Neural cell (in vitro differentiated cells): ENCODE measurements around the gene SLC7A1. TPM values are rescaled to one million over a fixed set of nuclear protein-coding genes. Genes with fewer than 3 reads are reported as not detected.

Source experiments
- H2AFZ ChIP-seq: fragments of 200-600, 300-800 bp; sonication (generic), shearing (Covaris generic); 2 replicates; pipeline ENCODE4 v1.6.0; 2014; ENCODE audit warnings: low read depth, mild to moderate bottlenecking, antibody characterized with exemption, low read length, moderate library complexity
- H3F3A ChIP-seq: fragments of 200-600 bp; shearing (Covaris generic); 2 replicates; pipeline ENCODE4 v1.6.1; 2016; ENCODE audit warnings: mild to moderate bottlenecking, moderate library complexity, mixed read lengths, antibody characterized with exemption, low read length; ENCODE audit not compliant: insufficient read depth, poor library complexity, severe bottlenecking
- H3K27ac ChIP-seq: fragments of 200-600, 300-800 bp; sonication (generic), shearing (Covaris generic); 2 replicates; pipeline ENCODE4 v1.5.1; 2014; ENCODE audit warnings: mild to moderate bottlenecking, low read length, moderate library complexity
- H3K27me3 ChIP-seq: fragments of 300-800, 200-600 bp; sonication (generic), shearing (Covaris generic); 2 replicates; pipeline ENCODE4 v1.6.0; 2014; ENCODE audit warnings: mild to moderate bottlenecking, low read depth, low read length, moderate library complexity; ENCODE audit not compliant: insufficient read depth
- H3K36me3 ChIP-seq: fragments of 300-800, 200-600 bp; sonication (generic), shearing (Covaris generic); 2 replicates; pipeline ENCODE4 v1.5.1; 2014; ENCODE audit warnings: mild to moderate bottlenecking, antibody characterized with exemption, low read length, moderate library complexity; ENCODE audit not compliant: insufficient read depth
- H3K4me2 ChIP-seq: fragments of 300-800, 200-600 bp; sonication (generic), shearing (Covaris generic); 2 replicates; pipeline ENCODE4 v1.6.0; 2014; ENCODE audit warnings: mild to moderate bottlenecking, low read length
- H3K4me3 ChIP-seq: fragments of 300-800, 200-600 bp; sonication (generic), shearing (Covaris generic); 2 replicates; pipeline ENCODE4 v1.5.1; 2014; ENCODE audit warnings: mild to moderate bottlenecking, low read length, moderate library complexity
- H3K79me2 ChIP-seq: fragments of 200-600 bp; shearing (Covaris generic); replicated peaks from 2 replicates; pipeline ENCODE4 v1.6.0; 2014; ENCODE audit warnings: mild to moderate bottlenecking, low read length, moderate library complexity; ENCODE audit not compliant: insufficient read depth
- H3K9ac ChIP-seq: fragments of 300-800, 200-600 bp; sonication (generic), shearing (Covaris generic); 2 replicates; pipeline ENCODE4 v1.6.1; 2016; ENCODE audit warnings: mild to moderate bottlenecking, low read length, mixed read lengths
- H3K9me2 ChIP-seq: fragments of 200-600 bp; shearing (Covaris generic); 2 replicates; pipeline ENCODE4 v1.6.1; 2016; ENCODE audit warnings: mild to moderate bottlenecking, low read length, mixed read lengths; ENCODE audit not compliant: insufficient read depth
- H3K9me3 ChIP-seq: fragments of 200-600, 300-800 bp; sonication (generic), shearing (Covaris generic); 2 replicates; pipeline ENCODE4 v1.6.1; 2016; ENCODE audit warnings: mild to moderate bottlenecking, mixed run types, low read length, moderate library complexity, mixed read lengths
- H4K20me1 ChIP-seq: fragments of 200-600 bp; shearing (Covaris generic); 2 replicates; pipeline ENCODE4 v1.6.1; 2016; ENCODE audit warnings: mild to moderate bottlenecking, mixed run types; ENCODE audit not compliant: insufficient read depth
- CTCF ChIP-seq: fragments of 450-650 bp; IDR thresholded peaks from 2 replicates; pipeline ENCODE4 v1.5.1; 2014; ENCODE audit warnings: antibody characterized with exemption, mild to moderate bottlenecking, moderate library complexity; ENCODE audit not compliant: poor library complexity, severe bottlenecking
- EP300 ChIP-seq: fragments of 450-650 bp; conservative IDR thresholded peaks from 2 replicates; pipeline ENCODE4 v1.6.1; 2014; ENCODE audit warnings: antibody characterized with exemption, mild to moderate bottlenecking, moderate library complexity; ENCODE audit not compliant: poor library complexity, severe bottlenecking
- EZH2 ChIP-seq: fragments of 200-600, 300-800 bp; shearing (Covaris generic), sonication (generic); IDR thresholded peaks from 2 replicates; pipeline ENCODE4 v1.6.1; 2014; ENCODE audit warnings: antibody characterized with exemption, low read length, borderline replicate concordance, mild to moderate bottlenecking; ENCODE audit not compliant: insufficient read depth, poor library complexity, severe bottlenecking
- MXI1 ChIP-seq: fragments of 450-650 bp; conservative IDR thresholded peaks from 2 replicates; pipeline ENCODE4 v1.6.1; 2014; ENCODE audit warnings: antibody characterized with exemption, mild to moderate bottlenecking; ENCODE audit not compliant: poor library complexity, severe bottlenecking
- POLR2AphosphoS5 ChIP-seq: IDR thresholded peaks from 2 replicates; pipeline ENCODE4 v1.6.1; 2012
- RAD21 ChIP-seq: fragments of 450-650 bp; conservative IDR thresholded peaks from 2 replicates; pipeline ENCODE4 v1.6.1; 2014; ENCODE audit warnings: antibody characterized with exemption, mild to moderate bottlenecking, moderate library complexity
- REST ChIP-seq: IDR thresholded peaks from 2 replicates; pipeline ENCODE4 v1.6.1; 2012; ENCODE audit warnings: borderline replicate concordance
- SMC3 ChIP-seq: fragments of 450-650 bp; conservative IDR thresholded peaks from 2 replicates; pipeline ENCODE4 v1.6.1; 2014; ENCODE audit warnings: antibody characterized with exemption, mild to moderate bottlenecking, moderate library complexity; ENCODE audit not compliant: poor library complexity
- TAF1 ChIP-seq: IDR thresholded peaks from 2 replicates; pipeline ENCODE4 v1.6.1; 2012; ENCODE audit warnings: low read depth
- polyA plus RNA-seq: library from polyadenylated mRNA; depleted of rRNA; stranded (reverse); fragments of >200 nt; gene quantifications from 2 replicates; pipeline ENCODE4 v1.2.3, GENCODE V29; 2014

Gene SLC7A1
- polyA plus RNA-seq, 1 donor from 2014 or later, result 2.6 TPM

- Histone ChIP-seq H3K4me2 (no peak overlapping the region), H3K4me3 (no peak overlapping the region), H4K20me1 (no peaks in the 10 kb centered on the region), H3F3A (no peaks in the 10 kb centered on the region), H2AFZ (no peak overlapping the region), H3K9me3 (no peaks in the 10 kb centered on the region), H3K9ac (no peak overlapping the region), H3K36me3 (no peaks in the 10 kb centered on the region), H3K79me2 (no peaks in the 10 kb centered on the region), H3K9me2 (no peaks in the 10 kb centered on the region), H3K27me3 (no peaks in the 10 kb centered on the region), H3K27ac (no peak overlapping the region)
- TF ChIP-seq EP300 (no peak), REST (no peak), POLR2AphosphoS5 (no peak), TAF1 (no peak), RAD21 (no peak)
These were observed 97.0 kb downstream of the SLC7A1 start for GRCh38 chr13:29498426-29499040.

GRCh38 chr13:29497137-29497654 lies 98.3 kb downstream of the SLC7A1 start:
- H3K9me2 ChIP-seq, result no peaks in the 10 kb centered on the region
- H3K9me3 ChIP-seq, result no peaks in the 10 kb centered on the region
- no peak for TF ChIP-seq POLR2AphosphoS5
- no peak for TF ChIP-seq TAF1
- TF ChIP-seq CTCF, result no peak
- TF ChIP-seq RAD21, result no peak
- no peak for TF ChIP-seq REST
- no peak for TF ChIP-seq MXI1
- no peak for TF ChIP-seq EZH2
- no peak for TF ChIP-seq SMC3
- no peak for TF ChIP-seq EP300
- H3K27me3 ChIP-seq, result no peaks in the 10 kb centered on the region
- H3K79me2 ChIP-seq, result no peaks in the 10 kb centered on the region
- no peak overlapping the region for H2AFZ ChIP-seq
- H3K27ac ChIP-seq, result no peak overlapping the region
- no peaks in the 10 kb centered on the region for H3K36me3 ChIP-seq
- no peaks in the 10 kb centered on the region for H4K20me1 ChIP-seq
- H3K4me3 ChIP-seq, result no peak overlapping the region
- H3F3A ChIP-seq, result no peaks in the 10 kb centered on the region
- no peak overlapping the region for H3K4me2 ChIP-seq
- no peak overlapping the region for H3K9ac ChIP-seq
